Measurements from ENCODE around the gene TEAD2.

- TF ChIP-seq CTCF (IDR thresholded peaks at IDR 0.05) (no peak), POLR2A (IDR thresholded peaks at IDR 0.05) (no peak)
These were observed 20.4 kb upstream of the TEAD2 start for GRCh38 chr19:49382639-49383038.

All from Peyer's patch (tissue), 4 donors.